GM21576 (cell line): ENCODE measurements around the gene C1QL1.

Experiments
- ATAC-seq: cut with Tn5 transposase; IDR thresholded peaks from one replicate; pipeline ENCODE4 v1.9.1; 2021; ENCODE audit warnings: mild to moderate bottlenecking, moderate library complexity; ENCODE audit not compliant: unreplicated experiment

C1QL1 gene

DNA sequence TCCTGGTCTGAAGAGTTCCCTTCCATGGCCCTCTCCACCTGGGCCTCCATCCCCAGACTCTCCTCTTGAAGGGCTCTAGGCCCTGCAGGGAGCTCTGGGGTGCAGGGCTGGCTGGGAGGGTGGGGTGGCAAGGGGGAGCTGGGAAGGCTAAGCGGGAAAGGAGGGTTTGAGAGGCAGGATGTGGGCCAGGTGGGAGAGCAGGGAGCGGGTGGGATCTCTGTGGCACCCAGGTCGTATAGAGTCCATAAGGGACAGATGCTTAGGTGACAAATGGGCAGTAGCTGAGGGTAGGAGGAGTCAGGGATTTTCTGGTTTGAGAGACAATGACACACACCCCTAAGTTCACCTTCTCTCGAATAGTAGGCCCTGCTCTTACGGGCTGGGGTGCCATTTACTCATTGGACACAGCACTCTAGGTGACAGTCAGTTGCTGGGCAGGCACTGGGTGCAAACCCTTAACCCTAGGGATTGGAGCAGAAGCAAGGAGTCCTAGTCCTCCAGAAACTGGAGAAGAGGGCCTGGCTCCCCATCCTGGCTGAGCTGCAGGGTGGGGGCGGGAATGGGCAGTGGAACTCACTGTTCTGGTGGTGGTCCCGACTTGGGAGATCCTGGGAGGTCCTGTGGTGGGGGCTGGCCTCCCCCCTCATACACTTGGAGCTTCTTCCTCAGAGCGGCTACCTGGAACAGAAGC lies 35.9 kb downstream of the C1QL1 start:
- ATAC-seq = no peak

- no peak for ATAC-seq
Measured at GRCh38 chr17:44931376-44931775, 36.7 kb downstream of the C1QL1 start.

- no peak for ATAC-seq
Measured at GRCh38 chr17:44930667-44931066, 37.4 kb downstream of the C1QL1 start.

DNA sequence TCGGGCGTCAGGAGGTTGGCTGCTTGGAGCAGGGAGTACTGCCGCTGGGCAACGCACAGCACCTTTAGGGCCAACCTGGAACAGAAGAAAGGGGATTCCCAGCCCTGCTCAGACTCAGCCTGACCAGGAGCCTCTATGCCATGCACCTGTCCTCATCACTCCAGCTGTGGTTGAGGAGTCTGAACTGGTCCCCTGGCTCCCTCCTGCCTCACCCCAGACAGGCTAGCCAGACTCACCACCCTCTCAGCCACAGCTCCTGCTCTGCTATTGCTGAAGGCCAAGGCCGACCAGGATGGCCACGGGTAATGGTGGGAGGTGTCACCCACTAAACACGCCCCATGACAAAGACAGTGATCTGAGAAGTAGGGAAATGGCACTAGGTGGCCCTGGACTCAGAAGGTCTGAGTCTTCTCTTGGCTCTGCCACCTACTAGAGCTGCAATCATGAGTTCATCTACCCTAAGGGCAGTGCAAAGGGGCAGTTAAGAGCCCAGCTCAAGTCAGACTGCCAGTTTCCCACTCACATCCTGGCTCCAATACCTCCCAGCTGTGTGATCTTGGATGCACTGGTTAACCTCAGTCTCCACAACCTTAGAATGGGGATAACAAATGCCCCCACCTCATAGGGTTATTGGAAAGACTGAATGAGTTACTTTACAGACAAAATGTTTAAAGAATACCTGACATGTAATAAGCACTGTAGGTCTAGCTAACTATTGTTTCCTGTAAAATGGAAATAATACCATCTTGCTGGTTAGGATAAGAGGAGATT lies 39.0 kb downstream of the C1QL1 start:
- ATAC-seq = no peak

GRCh38 chr17:44928136-44928535 lies 40.0 kb downstream of the C1QL1 start:
- ATAC-seq = no peak

DNA sequence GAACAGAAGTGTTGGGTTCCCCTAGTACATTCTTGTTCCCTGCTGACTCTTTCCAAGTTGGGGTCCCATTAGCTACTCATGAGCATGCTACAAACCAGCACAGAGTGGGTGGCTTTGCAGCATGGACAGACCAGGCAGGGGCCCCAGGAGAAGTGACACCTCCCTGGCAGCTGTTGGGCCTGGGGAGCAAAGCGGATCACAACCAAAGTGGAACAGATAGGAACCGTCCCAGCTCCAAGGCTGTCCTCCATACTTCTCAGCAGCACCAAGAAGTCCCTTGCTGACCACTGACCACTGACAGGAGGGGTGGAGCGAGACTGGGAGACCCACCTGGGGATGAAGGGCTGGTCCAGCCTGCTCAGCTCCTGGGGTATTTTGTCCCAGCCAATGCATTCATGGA lies 40.4 kb downstream of the C1QL1 start:
- ATAC-seq = no peak

- no peak for ATAC-seq
Measured at GRCh38 chr17:44926821-44927525, 41.1 kb downstream of the C1QL1 start.

- no peak for ATAC-seq
Measured at GRCh38 chr17:44925731-44926697, 42.1 kb downstream of the C1QL1 start.

GRCh38 chr17:44924107-44924544 lies 44.0 kb downstream of the C1QL1 start:
- ATAC-seq = no peak

GRCh38 chr17:44922746-44923470 lies 45.2 kb downstream of the C1QL1 start:
- no peak for ATAC-seq

DNA sequence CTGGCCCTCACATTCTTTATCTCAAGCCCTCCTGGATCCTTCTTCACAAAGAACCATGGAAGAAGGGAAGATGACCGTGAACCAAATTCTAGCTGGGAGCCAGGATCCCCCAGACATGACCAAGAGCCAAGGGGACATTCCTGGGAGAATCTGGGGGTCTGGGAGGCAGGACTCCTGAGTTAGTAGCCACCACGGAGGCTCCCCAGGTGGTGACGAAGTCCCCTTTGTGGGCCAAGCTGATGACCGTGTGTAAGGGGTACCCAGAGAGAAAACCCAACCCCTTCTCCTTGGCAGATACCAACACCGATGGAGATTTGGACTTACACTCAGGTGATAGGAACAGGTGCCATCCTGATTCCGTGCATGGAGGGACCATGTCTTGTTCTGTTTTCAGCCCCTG lies 46.0 kb downstream of the C1QL1 start:
- ATAC-seq = no peak

GRCh38 chr17:44921122-44921882 lies 46.8 kb downstream of the C1QL1 start:
- ATAC-seq = no peak

DNA sequence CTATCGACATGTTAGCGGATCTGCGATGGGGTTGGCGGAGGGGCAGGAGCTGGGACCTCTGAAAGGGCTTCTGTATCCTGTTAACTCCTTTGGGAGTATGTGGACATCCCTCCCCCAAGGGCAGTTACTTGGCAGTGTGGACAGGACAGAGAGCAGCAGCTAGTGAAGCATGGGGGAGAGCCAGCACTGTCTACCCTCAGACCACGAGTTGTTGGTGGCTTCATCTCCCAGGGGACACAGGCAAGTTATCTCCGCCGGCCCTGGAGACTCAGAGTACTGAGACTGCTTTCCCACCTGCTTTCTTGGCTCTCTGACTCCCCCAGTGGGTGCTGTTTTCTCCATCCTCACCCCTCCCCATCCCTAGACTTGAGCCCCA lies 47.5 kb downstream of the C1QL1 start:
- no peak for ATAC-seq

DNA sequence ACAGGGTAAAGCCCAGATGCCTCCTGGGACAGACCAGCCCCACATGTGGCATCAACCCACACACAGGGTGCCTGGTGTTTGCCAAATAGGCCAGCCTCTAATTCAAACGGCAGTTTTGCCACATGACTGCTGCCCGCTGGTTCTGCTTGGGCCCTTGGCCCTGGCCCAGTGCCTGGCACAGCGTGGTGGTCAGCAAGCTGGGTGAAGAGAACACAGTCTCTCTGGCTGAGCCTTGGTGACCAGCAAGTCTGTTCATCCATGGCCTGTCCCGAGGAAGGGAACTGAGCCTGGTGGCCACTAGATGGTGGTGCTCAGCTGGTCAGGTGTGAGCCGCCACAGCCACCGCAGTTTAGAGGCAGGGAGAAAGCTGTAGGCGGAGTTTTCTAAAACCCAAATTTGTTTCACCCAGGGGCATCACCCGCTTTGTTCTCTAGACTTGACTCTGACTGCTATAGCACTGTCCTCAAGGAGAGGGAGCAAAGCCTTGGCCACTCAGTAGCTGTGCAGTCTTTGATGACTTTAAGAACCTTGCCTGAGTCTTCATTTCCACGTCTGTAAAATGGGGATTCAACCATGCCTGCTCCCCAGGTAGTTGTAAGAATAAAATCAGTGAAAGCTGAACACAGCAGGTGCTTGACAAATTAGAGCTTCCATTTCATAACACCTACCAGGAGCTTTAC lies 48.1 kb downstream of the C1QL1 start:
- peak; percentile 61 for ATAC-seq

DNA sequence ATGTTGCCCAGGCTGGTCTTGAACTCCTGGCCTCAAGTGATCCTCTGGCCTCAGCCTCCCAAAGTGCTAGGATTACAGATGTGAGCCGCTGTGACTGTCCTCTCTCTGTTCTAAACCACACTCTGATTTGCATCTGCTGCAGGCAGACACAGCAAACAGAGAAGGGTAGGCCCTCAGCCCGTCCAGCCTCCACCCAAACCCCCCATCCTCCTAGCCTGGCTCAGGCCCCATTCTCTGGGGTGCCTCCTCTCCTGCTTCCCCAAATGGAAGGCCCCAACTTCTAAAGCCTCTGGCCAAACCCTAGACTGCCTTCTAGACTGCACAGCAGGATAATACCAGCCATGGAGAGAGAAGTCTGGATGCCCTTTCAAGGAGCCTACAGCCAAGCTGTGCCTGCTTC lies 48.7 kb downstream of the C1QL1 start:
- no peak for ATAC-seq

DNA sequence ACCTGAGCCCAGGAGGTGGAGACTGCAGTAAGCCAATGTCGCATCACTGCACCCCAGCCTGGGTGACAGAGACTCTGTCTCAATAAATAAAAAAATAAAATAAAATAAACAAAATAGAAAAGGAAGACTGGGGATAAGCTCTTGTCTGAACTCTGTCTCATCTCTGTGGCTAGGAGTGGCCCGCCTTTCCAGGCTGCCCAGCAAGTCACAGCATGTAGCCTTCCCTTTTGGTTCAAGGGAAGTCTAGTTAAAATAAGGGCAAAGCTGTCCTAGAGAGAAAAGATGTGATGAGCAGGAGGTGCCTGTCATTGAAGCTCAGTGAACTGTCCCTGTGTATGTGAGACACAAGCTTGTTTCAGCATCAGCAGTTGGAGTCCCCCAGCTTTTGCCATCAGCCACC lies 50.1 kb downstream of the C1QL1 start:
- ATAC-seq = no peak

DNA sequence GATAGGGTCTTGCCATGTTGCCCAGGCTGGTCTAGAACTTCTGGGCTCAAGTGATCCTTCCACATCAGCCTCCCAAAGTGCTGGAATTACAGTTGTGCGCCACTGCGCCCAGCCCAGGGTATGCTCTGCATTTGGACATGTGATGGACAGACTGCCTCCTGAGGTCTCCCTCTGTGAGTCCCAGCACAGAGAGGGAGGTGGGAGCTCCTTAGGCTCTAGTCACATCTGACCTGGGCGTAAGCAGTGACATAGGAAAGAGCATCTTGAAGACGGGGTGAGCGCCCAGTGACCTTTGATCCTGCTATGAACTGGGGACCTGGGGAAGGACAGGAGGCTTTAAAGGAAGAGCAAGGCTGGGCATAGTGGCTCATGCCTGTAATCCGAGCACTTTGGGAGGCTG lies 50.6 kb downstream of the C1QL1 start:
- no peak for ATAC-seq

DNA sequence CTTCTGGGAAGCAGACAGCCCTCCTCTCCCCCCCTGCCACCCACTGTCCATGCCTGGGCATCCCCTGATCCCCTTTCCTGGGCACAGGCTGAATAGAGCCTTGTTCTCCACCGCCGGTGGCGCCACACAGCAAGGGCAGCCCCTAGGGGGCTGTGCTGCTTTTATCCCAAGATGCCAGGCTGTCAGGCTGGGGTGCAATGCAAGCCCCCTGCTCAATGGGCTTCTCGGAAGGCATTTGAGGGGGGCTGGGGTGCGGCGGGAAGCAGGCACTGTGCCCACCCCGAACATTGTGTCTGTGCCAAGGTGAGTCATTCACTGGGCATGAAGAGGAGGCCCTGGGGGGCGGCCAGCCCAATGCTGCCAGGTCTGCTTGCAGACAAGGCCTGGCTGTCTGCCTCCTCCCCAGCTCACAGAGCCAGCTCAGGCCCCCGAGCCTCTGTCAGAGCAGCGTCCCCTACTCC lies 51.3 kb downstream of the C1QL1 start:
- no peak for ATAC-seq
